HG03039 (cell line): Measurements from ENCODE around the gene TMEM72.

Experiments used
- ATAC-seq: cut with Tn5 transposase; IDR thresholded peaks from one replicate; pipeline ENCODE4 v1.9.1; 2021; ENCODE audit warnings: mild to moderate bottlenecking, moderate library complexity; ENCODE audit not compliant: unreplicated experiment

Gene TMEM72

GRCh38 chr10:44916429-44916828 is 5.3 kb downstream of the TMEM72 start:
- no peak for ATAC-seq

GRCh38 chr10:44917848-44918247 is 6.7 kb downstream of the TMEM72 start:
- no peak for ATAC-seq

GRCh38 chr10:44920252-44920651 is 9.1 kb downstream of the TMEM72 start:
- no peak for ATAC-seq

- ATAC-seq, result no peak
These were observed 9.9 kb downstream of the TMEM72 start for GRCh38 chr10:44921061-44921460.

DNA sequence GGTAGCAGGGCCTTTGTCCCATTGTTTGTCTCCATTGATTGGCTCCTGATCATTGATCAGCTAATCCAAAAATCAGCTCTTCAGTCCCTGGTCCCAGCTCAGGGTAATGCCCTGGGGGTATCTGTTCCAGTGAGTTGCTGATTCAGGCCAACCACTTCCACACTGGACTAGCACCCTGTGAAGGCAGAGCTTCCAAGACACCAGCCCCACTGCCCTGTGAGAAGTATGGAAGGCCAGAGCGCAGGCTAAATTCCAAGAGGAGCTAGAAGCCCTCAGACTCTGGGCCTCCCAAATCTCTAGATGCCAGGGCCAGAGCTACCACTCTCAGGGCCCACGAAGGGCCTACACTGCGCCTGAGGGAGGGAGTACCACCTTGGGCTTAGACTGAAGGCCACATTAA is 10.4 kb downstream of the TMEM72 start:
- ATAC-seq, result no peak

DNA sequence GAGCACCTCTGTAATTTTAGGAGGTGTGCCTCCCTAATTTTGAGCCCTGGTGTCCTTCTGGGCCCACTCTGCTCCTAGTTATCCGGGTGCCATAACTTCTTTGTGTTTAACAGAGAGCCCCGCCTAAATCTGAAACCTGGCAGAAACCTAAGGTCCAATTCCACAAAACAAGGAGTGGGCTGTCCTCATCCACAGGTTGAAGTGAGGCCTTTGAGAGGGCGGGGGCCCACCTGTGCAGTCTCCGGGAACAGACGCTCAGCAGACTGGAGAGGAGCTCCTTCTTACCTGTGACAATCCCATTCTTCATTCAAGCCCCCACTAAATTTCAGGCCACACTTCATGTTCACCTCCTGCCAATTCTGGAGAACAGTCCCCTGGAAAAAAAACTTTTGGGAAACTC is 10.9 kb downstream of the TMEM72 start:
- ATAC-seq, result no peak

DNA sequence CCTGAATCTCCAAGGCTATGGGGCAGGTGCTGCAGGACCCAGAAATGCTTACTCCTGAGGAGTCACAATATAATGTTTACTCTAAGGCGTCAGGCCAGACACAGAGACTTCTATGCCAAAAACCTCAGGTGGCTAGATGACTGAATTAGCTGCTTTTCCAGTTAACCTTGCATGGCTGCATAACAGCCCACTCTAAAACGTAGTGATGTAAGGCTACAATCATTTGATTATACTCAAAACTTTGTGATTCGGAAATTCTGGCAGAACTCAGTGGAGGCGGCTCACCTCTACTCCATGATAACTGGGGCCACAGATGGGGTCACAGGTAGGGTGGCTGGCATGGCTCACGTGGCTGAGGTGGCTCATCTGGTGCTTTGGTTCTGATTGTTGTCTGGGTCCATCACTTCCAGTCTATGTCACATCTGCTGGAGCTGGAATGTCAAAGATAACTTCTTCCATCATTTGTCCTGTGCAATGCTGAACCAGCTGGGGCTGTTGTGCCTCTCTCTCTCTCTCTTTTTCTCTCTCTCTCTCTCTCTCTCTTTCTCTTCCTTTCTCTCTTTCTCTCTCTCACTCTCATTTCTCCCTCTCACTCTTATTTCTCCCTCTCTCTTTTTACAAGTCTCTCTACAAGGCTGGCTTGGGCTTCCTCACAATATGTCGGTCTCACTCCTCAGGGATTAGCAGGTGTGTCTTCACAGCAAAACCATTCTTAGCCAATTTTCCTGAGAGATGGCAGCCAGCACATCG is 11.8 kb downstream of the TMEM72 start:
- ATAC-seq, result no peak

DNA sequence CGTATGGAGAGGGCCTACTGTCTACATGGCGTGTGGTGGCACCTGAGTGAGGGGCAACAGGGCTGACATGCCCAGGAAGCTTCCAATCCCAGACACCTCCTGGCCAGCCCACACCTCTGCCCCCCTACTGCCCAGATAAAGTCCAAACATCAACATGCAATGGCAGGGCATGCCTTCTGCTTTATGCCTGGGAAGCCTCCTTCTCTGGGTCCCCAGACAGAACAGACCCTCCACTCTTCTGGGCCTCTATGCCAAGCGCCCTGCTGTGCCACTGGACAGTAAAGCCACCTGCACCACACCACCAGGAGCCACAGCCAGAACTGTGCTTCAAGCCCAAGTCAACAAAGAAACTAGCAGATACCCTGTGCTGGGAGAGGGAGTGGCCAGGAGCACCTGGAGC is 12.5 kb downstream of the TMEM72 start:
- no peak for ATAC-seq

GRCh38 chr10:44924261-44925040 is 13.3 kb downstream of the TMEM72 start:
- ATAC-seq, result no peak

DNA sequence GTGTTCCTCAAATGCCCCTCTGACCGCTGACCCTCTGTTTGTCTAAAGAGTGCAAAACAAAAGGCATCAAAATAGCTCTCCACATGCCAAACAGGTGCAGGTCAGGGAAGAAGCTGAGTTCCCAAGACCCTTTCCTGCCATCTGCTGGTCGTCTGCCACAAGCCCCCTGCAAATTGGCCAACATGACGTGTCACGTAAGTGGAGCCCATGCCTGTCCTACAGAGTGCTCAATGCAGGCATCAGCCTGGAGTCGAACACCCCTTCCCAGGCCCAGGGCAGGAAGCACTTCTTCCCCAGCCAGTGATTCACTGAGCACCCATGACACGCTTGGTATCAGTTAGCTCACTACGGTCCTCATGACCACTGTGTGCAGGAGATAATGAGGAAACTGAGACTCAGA is 14.1 kb downstream of the TMEM72 start:
- no peak for ATAC-seq

DNA sequence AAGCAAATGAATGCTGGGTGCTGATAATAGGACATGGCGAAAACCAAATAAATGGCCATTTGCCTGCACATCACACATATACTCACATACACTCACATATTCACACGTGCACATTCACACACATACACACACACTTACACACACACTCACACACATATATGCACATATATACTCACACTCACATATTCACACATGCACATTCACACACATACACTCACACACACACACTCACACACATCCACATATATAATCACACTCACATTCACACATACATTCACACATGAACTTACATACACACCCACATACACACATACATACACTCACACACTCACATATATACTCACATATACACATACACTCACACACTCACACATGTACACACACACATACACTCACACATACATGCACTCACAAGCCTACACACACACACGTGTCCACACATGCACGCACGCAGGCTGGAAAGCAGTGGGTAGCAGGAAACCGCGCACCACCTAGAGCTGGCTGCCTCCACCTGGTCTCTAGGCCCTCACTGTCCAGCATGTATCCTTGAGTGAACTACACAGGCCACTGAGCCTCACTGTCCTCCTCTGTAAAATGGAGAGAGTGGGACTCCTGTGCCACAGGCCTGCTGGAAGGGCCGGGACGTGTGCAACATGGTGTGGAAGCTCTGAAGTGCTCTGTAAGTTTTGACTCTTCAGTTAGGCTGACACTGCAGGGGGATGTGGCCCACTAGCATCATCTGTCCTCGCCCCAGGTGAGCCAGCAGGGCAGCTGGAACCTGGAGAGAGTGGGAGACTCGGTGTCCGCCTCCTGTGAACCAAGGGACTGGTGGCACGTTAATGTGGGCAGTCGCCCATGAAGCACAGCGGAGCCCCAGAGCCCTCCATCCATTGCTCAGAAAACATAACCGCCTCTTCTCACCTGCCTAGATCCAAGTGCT is 14.9 kb downstream of the TMEM72 start:
- no peak for ATAC-seq

- ATAC-seq, result no peak
These were observed 15.7 kb downstream of the TMEM72 start for GRCh38 chr10:44926751-44927351.

DNA sequence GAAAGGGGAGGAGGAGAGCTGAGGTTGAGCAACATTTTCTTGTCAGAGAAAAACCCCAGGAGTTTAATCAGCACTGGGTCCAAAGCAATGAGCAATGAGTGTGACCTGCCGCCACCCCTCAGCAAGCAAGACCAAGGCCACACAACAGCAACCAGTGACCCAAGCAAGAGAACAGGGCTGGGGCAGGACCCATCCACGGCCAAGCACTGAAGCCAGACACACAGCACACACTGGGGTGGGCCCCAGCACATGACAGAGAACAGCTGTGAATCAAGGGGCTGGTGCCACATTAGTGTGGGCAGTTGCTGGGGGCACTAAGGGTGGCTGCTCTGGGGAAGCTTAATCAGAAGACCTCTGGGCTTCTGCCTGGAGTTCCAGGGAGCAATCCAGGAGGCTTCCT is 16.2 kb downstream of the TMEM72 start:
- ATAC-seq, result no peak

DNA sequence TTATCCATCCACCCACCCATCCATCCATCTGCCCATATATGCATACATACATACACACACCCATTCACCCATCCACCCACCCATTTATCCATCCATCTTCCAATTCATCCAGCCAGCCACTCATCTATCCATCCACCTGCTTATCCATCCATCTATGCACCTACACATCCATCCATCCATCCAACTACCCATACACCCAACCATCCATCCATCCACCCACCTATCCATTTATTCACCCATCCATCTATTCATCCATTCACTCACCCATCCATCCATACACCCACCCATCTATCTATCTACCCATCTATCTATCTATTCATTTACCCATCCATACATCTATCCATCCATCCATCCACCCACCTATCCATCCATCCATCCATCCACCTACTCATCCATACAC is 17.3 kb downstream of the TMEM72 start:
- no peak for ATAC-seq

DNA sequence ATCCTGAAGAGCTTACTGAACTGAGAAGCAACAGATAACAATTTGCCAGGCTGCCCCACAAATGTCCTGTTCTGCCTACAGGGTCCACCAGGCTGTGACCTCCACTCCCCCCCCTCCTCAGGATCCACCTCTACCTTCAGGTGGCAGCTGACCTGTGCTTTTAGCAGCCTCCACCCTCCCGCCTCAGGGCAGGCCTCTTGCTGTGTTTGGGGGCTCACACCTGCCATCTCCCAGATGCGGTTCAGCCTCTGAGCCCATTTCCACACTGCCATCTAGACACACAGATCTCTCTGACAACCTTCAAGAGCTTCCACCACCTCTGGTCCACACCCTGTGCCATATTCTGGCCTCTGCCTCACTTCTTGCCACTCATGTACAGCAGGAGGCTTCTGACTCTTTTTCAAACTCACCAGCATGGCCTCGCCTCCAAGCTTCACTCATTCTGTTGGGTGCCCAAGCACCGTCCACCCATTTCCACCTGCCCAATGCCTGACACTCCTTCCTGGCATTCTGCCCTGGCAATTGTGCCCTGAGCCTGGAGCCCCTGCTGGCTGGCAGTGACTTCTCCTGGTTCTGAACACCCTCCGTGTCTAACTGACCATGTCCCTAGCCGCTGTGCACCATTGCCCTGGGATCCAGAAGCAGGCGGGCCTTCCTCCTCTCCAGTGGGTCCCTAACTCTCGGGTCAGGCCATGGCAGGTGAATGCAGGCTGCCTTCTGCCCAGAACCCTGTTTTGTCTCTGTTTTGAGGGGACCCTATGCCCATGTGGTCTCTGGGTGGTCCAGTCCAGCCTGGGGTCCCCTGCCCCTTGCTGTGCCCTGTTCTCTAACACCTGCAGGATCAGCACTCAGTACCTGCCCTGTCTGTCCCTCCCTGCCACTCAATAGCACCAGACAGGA is 18.5 kb downstream of the TMEM72 start:
- no peak for ATAC-seq

DNA sequence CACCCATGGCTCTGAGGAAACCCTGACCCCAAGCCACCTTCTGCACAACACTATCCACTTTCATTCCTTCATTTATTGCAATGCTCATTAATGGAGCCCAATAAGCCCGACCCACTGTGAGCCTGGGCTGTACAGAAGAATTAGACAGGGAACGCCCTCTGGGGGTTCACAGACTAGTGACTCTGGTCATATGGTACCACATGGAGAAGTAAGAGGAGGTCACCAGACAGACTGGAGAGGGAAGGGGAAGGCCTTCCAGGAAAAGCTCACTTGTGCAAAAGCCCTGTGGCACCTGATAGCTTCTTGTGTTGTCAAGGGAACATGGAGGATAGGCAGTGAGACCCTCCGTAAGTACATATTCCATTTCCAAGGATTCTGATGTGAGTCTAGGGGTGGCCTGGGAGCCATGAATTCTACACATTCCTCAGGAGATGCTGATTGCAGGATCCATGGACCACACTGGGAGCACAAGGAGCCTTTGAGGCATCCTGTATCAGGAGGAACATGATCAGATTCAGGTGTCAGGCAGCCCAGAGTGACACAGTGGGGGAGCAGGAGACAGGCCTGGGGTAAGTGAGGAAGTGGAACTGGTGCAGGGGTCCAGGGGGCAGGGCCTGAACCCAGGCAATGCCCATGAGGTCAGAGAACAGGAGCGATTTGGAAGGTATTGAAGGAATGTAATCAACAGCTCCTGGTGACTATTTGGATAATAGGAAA is 19.9 kb downstream of the TMEM72 start:
- ATAC-seq, result no peak

DNA sequence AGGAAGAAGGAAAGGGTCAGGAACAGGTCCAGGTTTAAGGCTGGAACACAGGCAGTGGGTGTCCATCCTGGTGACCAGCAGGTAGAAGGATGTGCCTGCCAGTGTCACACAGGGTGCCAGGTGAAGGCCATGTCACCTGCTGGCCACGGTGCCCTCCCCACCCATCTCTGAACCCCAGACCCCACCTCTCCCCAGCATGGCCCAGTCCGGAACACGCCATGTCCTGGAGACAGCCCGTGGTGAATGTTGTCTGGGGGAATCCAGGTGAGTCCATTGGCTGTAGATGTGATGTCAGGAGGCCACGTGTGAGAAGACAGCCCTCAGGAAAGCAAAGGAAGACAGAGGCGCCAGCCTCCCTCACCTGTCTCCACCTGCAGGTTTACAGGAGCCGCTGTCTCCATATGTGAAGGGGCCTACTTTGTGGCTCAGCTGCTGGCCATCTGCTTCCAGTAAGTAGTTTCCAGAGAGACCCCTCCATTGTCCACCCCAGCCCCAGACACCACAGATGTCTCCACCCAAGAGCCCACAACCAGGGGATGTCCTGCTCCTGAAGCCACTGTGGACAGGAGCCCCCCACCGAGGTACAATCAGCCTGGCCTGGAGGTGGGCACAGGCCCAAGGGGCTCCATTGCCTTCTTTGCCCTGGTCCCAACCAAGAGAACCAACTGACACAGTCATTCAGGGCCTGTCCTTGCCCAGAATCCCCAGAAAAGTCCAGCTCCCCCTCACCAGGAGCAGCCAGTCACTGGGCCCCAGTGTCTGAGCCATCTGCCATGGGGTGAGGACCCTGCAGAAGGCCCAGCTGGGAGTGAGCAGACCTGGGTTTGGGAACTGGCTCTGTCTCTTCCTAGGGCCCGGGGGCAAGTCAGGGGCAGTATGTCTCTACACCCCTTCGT is 20.7 kb downstream of the TMEM72 start:
- ATAC-seq, result no peak
